ENCODE measurements around the gene ITIH5.

DNA sequence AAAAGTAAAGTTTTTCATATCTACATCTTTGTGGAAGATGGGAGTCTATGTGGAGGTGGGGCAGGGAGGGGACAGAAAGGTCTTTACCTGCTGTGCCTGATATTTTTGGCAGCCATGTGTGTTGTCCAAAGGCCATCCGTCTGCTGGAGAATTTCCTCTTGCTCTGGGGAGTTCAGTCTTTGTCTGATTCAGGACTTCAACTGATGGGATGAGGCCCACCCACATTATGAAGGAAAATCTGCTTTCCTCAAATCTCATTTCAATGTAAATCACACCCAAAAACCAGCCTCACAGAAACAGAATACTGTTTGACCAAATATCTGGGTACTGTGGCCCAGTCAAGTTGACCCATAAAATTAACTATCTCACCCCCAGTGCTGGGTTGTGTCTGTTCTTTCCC is 12.5 kb upstream of the ITIH5 start:
- TF ChIP-seq POLR2A (IDR thresholded peaks at IDR 0.05) (no peak), CTCF (IDR thresholded peaks at IDR 0.05) (no peak), POLR2AphosphoS5 (IDR thresholded peaks at IDR 0.05) (no peak)
